GM20000 (cell line): ENCODE data around the gene CARMIL3.
"Not testable (repeated sequence)": the region's sequence is repeated elsewhere in the genome, so short reads cannot be mapped to it uniquely, and the experiment has no call there.

Experiments
- DNase-seq: peaks from one replicate; pipeline ENCODE4 v3.0.0; 2012; ENCODE audit warnings: low spot score
- CTCF ChIP-seq: IDR thresholded peaks from 2 replicates; pipeline ENCODE4 v1.5.1; 2012; ENCODE audit warnings: mild to moderate bottlenecking, control low read depth; ENCODE audit errors: extremely low read depth, missing control alignments

The CARMIL3 gene

GRCh38 chr14:24103451-24103850, 51.6 kb downstream of the CARMIL3 start:
- no peak for DNase-seq
- TF ChIP-seq CTCF: no peak

- not testable (repeated sequence) for DNase-seq
Measured at GRCh38 chr14:24105609-24106239, 53.9 kb downstream of the CARMIL3 start.

GRCh38 chr14:24106672-24107271, 55.0 kb downstream of the CARMIL3 start:
- DNase-seq: no peak
- no peak for TF ChIP-seq CTCF

DNA sequence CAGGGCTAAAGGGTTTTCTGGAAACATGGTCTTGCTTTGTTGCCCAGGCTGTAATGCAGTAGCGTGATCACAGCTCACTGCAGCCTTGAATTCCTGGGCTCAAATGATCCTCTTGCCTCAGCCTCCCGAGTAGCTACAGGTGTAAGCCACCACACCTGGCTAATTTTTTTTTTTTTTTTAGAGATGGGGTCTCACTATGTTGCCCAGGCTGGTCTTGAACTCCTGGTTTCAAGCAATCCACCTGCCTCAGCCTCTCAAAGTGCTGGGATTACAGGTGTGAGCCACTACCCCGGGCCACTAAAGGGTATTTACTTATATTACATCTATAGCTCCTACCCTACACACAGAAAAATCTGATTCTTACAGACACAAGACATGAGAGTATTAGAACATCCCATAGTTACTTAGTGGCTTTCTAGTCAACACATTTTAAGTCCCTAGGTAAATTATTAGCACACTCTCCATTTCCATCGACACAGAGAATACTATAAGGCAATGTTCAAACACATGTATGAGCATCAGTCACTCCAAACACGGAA, 56.6 kb downstream of the CARMIL3 start:
- DNase-seq: no peak
- TF ChIP-seq CTCF: no peak

GRCh38 chr14:24110060-24110459, 58.3 kb downstream of the CARMIL3 start:
- TF ChIP-seq CTCF: no peak
- DNase-seq: no peak

GRCh38 chr14:24110523-24110922, 58.7 kb downstream of the CARMIL3 start:
- no peak for DNase-seq
- TF ChIP-seq CTCF: no peak

DNA sequence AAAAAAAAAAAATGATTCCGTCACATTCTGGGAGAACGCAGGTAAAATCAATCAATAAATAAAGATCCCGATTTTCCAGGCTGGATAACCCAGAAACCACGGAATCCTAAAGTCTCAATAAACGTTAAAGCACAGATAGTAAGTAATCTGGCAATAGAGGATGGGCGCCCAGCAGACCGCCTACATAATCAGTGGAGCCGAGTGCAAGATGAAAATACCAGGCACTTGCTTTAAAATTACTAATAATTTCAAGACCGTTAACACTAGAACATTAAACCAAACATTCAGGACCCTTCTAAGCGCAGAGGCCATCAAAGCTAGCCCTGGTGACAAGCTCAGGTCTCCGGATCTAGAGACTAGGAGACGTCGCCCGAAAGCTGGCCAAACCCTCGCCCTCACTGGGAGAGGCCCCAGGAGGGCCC, 61.6 kb downstream of the CARMIL3 start:
- no peak for TF ChIP-seq CTCF
- no peak for DNase-seq
